ENCODE data around the gene FGFRL1. TPM values are rescaled to one million over a fixed set of nuclear protein-coding genes. Genes with fewer than 3 reads are reported as not detected.

FGFRL1 gene
- total RNA-seq, 1 experiment from 2014 or later: 30.4 TPM

DNA sequence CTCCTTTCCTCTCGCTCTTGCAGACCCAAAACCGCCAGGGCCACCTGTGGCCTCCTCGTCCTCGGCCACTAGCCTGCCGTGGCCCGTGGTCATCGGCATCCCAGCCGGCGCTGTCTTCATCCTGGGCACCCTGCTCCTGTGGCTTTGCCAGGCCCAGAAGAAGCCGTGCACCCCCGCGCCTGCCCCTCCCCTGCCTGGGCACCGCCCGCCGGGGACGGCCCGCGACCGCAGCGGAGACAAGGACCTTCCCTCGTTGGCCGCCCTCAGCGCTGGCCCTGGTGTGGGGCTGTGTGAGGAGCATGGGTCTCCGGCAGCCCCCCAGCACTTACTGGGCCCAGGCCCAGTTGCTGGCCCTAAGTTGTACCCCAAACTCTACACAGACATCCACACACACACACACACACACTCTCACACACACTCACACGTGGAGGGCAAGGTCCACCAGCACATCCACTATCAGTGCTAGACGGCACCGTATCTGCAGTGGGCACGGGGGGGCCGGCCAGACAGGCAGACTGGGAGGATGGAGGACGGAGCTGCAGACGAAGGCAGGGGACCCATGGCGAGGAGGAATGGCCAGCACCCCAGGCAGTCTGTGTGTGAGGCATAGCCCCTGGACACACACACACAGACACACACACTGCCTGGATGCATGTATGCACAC lies 13.6 kb downstream of the FGFRL1 start:
- no peak for DNase-seq (ENCODE audit: low spot score)
- intact Hi-C loops (cut with micrococcal nuclease; ENCODE audit: unreplicated experiment): no loop called here
- ChIA-PET POLR2A (ENCODE audit: low non-redundant PET) (no interaction called here), CTCF (no interaction called here)
- Histone ChIP-seq H3K27me3 (replicated peaks; ENCODE audit: insufficient read depth, low read depth, low read length, poor library complexity) (no peaks in the 10 kb centered on the region), H3K36me3 (ENCODE audit: insufficient read depth, low read length, poor library complexity, severe bottlenecking) (peaks cover 6% of the 10 kb centered on the region), H3K9me3 (ENCODE audit: low read depth, low read length, poor library complexity, severe bottlenecking) (no peaks in the 10 kb centered on the region), H3K4me1 (ENCODE audit: insufficient read depth, low read length, poor library complexity, severe bottlenecking) (peaks cover 4% of the 10 kb centered on the region), H3K4me3 (ENCODE audit: low read depth, low read length, poor library complexity, severe bottlenecking) (no peak overlapping the region), H3K27ac (ENCODE audit: low read depth, low read length, poor library complexity, severe bottlenecking) (no peak overlapping the region)
- no TSS peak for BruUV-seq (replicated peaks)
- no peak for TF ChIP-seq EZH2 (IDR thresholded peaks at IDR 0.05; ENCODE audit: borderline replicate concordance, low read depth, low read length, poor library complexity, severe bottlenecking)
- TF ChIP-seq, protein P1, sequence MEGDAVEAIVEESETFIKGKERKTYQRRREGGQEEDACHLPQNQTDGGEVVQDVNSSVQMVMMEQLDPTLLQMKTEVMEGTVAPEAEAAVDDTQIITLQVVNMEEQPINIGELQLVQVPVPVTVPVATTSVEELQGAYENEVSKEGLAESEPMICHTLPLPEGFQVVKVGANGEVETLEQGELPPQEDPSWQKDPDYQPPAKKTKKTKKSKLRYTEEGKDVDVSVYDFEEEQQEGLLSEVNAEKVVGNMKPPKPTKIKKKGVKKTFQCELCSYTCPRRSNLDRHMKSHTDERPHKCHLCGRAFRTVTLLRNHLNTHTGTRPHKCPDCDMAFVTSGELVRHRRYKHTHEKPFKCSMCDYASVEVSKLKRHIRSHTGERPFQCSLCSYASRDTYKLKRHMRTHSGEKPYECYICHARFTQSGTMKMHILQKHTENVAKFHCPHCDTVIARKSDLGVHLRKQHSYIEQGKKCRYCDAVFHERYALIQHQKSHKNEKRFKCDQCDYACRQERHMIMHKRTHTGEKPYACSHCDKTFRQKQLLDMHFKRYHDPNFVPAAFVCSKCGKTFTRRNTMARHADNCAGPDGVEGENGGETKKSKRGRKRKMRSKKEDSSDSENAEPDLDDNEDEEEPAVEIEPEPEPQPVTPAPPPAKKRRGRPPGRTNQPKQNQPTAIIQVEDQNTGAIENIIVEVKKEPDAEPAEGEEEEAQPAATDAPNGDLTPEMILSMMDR (conservative IDR thresholded peaks at IDR 0.05; ENCODE audit: low read depth, low read length): no peak

DNA sequence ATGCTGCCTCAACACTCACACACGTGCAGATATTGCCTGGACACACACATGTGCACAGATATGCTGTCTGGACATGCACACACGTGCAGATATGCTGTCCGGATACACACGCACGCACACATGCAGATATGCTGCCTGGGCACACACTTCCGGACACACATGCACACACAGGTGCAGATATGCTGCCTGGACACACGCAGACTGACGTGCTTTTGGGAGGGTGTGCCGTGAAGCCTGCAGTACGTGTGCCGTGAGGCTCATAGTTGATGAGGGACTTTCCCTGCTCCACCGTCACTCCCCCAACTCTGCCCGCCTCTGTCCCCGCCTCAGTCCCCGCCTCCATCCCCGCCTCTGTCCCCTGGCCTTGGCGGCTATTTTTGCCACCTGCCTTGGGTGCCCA lies 14.7 kb downstream of the FGFRL1 start:
- intact Hi-C loops (cut with micrococcal nuclease; ENCODE audit: unreplicated experiment): no loop called here
- BruUV-seq (replicated peaks): no TSS peak
- no peak overlapping the region for H3K27ac ChIP-seq (ENCODE audit: low read depth, low read length, poor library complexity, severe bottlenecking)
- H3K27me3 ChIP-seq (replicated peaks; ENCODE audit: insufficient read depth, low read depth, low read length, poor library complexity): no peaks in the 10 kb centered on the region
- no peak for DNase-seq (ENCODE audit: low spot score)
- H3K9me3 ChIP-seq (ENCODE audit: low read depth, low read length, poor library complexity, severe bottlenecking): no peaks in the 10 kb centered on the region
- TF ChIP-seq, protein P1 (conservative IDR thresholded peaks at IDR 0.05; ENCODE audit: low read depth, low read length): no peak
- TF ChIP-seq EZH2 (IDR thresholded peaks at IDR 0.05; ENCODE audit: borderline replicate concordance, low read depth, low read length, poor library complexity, severe bottlenecking): no peak
- H3K4me1 ChIP-seq (ENCODE audit: insufficient read depth, low read length, poor library complexity, severe bottlenecking): peaks cover 15% of the 10 kb centered on the region
- peaks cover 6% of the 10 kb centered on the region for H3K36me3 ChIP-seq (ENCODE audit: insufficient read depth, low read length, poor library complexity, severe bottlenecking)
- H3K4me3 ChIP-seq (ENCODE audit: low read depth, low read length, poor library complexity, severe bottlenecking): no peak overlapping the region
- POLR2A ChIA-PET (ENCODE audit: low non-redundant PET): no interaction called here
- CTCF ChIA-PET: no interaction called here

DNA sequence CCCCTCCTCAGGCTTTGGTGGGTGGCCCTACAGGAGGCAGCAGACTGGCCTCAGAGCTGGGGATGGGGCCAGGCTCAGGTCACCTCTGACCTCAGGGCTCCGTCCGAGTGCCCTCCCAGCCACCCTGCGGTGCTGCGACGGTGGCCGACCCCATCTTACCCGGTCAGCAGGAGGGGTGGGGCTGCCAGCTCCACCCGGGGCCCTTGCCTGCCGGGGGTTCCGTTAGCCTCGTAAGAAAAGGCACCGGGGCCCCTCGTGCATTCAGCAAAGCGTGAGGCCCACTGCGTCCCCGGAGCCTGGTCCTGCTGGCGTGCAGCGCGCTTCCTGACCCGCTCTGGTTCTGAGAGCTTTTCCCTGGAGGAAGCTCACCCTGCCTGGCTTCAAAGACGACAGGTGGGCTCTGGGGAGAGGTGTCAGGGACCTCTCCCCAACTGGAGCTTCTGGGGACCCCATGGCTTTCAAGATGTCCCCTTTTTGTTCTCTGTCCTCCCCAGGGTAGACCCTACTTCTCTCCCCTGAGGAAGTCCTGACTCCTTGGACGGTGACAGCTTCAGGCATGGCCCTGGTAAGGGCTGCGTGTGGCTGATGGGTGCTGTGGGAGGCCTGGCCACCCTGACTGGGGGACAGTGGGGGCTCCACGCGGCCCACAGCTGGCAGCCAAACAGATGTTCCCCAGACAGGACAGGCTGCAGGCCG lies 15.9 kb downstream of the FGFRL1 start:
- BruUV-seq (replicated peaks): no TSS peak
- no peak overlapping the region for H3K4me3 ChIP-seq (ENCODE audit: low read depth, low read length, poor library complexity, severe bottlenecking)
- H3K27me3 ChIP-seq (replicated peaks; ENCODE audit: insufficient read depth, low read depth, low read length, poor library complexity): no peaks in the 10 kb centered on the region
- POLR2A ChIA-PET (ENCODE audit: low non-redundant PET): no interaction called here
- H3K4me1 ChIP-seq (ENCODE audit: insufficient read depth, low read length, poor library complexity, severe bottlenecking): peaks cover 15% of the 10 kb centered on the region
- no peaks in the 10 kb centered on the region for H3K9me3 ChIP-seq (ENCODE audit: low read depth, low read length, poor library complexity, severe bottlenecking)
- intact Hi-C loops (cut with micrococcal nuclease; ENCODE audit: unreplicated experiment): no loop called here
- H3K36me3 ChIP-seq (ENCODE audit: insufficient read depth, low read length, poor library complexity, severe bottlenecking): peaks cover 6% of the 10 kb centered on the region
- CTCF ChIA-PET: no interaction called here
- TF ChIP-seq, protein P1 (conservative IDR thresholded peaks at IDR 0.05; ENCODE audit: low read depth, low read length): no peak
- no peak for TF ChIP-seq EZH2 (IDR thresholded peaks at IDR 0.05; ENCODE audit: borderline replicate concordance, low read depth, low read length, poor library complexity, severe bottlenecking)
- no peak for DNase-seq (ENCODE audit: low spot score)
- H3K27ac ChIP-seq (ENCODE audit: low read depth, low read length, poor library complexity, severe bottlenecking): no peak overlapping the region
